GM12891 (cell line): ENCODE results near the gene PAX7.

Experiments used
- PAX5 ChIP-seq: IDR thresholded peaks from 2 replicates; pipeline ENCODE4 v1.6.1; 2011; ENCODE audit warnings: low read length, moderate library complexity, mild to moderate bottlenecking; ENCODE audit not compliant: insufficient read depth, severe bottlenecking
- POLR2A ChIP-seq: IDR thresholded peaks from 2 replicates; pipeline ENCODE4 v1.6.1; 2011; ENCODE audit warnings: low read depth, low read length, control low read depth
- POLR2AphosphoS5 ChIP-seq: IDR thresholded peaks from 2 replicates; pipeline ENCODE4 v1.6.1; 2011; ENCODE audit warnings: low read depth, low read length, control low read depth

- TF ChIP-seq PAX5 = no peak
- no peak for TF ChIP-seq POLR2AphosphoS5
- no peak for TF ChIP-seq POLR2A
Measured at GRCh38 chr1:18795002-18795689, 164.5 kb downstream of the PAX7 start.
